ENCODE data around the gene MCF2L2.
"Not testable (repeated sequence)": the region's sequence is repeated elsewhere in the genome, so short reads cannot be mapped to it uniquely, and the experiment has no call there.

The MCF2L2 gene

GRCh38 chr3:183197734-183198133, 230.7 kb downstream of the MCF2L2 start:
- DNase-seq: no peak

GRCh38 chr3:183195266-183195665, 233.2 kb downstream of the MCF2L2 start:
- no peak for DNase-seq

- no peak for DNase-seq
Observed at GRCh38 chr3:183193762-183194689, 234.4 kb downstream of the MCF2L2 start.

GRCh38 chr3:183192650-183193300, 235.6 kb downstream of the MCF2L2 start:
- no peak for DNase-seq

- DNase-seq: no peak
Observed at GRCh38 chr3:183189641-183190040, 238.8 kb downstream of the MCF2L2 start.

GRCh38 chr3:183188895-183189462, 239.4 kb downstream of the MCF2L2 start:
- DNase-seq: peak; percentile 19

- DNase-seq: peak; percentile 83
Observed at GRCh38 chr3:183185696-183186095, 242.7 kb downstream of the MCF2L2 start.

- DNase-seq: no peak
Observed at GRCh38 chr3:183182732-183183610, 245.4 kb downstream of the MCF2L2 start.

- DNase-seq: no peak
Observed at GRCh38 chr3:183182073-183182472, 246.3 kb downstream of the MCF2L2 start.

- DNase-seq: no peak
Observed at GRCh38 chr3:183181606-183182005, 246.8 kb downstream of the MCF2L2 start.

GRCh38 chr3:183180784-183181295, 247.6 kb downstream of the MCF2L2 start:
- no peak for DNase-seq

GRCh38 chr3:183180110-183180783, 248.2 kb downstream of the MCF2L2 start:
- DNase-seq: no peak

GRCh38 chr3:183179550-183179908, 248.9 kb downstream of the MCF2L2 start:
- DNase-seq: not testable (repeated sequence)

GRCh38 chr3:183178833-183179549, 249.4 kb downstream of the MCF2L2 start:
- peak; percentile 18 for DNase-seq

GRCh38 chr3:183178512-183178832, 249.9 kb downstream of the MCF2L2 start:
- no peak for DNase-seq

GRCh38 chr3:183172051-183172639, 256.3 kb downstream of the MCF2L2 start:
- DNase-seq: no peak

GRCh38 chr3:183167975-183168374, 260.4 kb downstream of the MCF2L2 start:
- not testable (repeated sequence) for DNase-seq

GRCh38 chr3:183163563-183163962, 264.9 kb downstream of the MCF2L2 start:
- no peak for DNase-seq

- no peak for DNase-seq
Observed at GRCh38 chr3:183161552-183162336, 266.7 kb downstream of the MCF2L2 start.

- DNase-seq: no peak
Observed at GRCh38 chr3:183160616-183161015, 267.8 kb downstream of the MCF2L2 start.
